ENCODE measurements around the gene PNN. TPM values are rescaled to one million over a fixed set of nuclear protein-coding genes. Genes with fewer than 3 reads are reported as not detected.
"Not testable (repeated sequence)": the region's sequence is repeated elsewhere in the genome, so short reads cannot be mapped to it uniquely, and the experiment has no call there.

Gene PNN
- total RNA-seq, 4 donors from 2014 or later = 19.6 to 43.1 (median 37.1) TPM

DNA sequence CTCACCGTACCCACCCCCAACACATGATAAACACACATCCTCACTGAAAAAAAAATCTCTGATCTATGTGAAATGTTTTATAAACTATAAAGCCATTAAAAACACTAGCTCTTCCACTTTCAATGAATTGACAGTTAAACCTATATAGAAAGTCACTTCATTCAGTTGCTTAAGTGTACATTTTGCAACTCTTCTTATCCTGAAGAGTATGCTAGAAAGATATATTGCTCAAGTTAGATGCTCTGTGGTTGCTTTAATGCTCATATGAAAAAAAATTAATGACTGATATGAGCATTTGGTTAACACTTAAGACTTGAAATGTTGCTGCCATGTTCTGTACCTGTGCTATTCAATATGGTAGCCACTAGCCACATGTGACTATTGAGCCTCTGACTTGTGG, 37.6 kb downstream of the PNN start:
- WGBS, 2 donors (ENCODE audit: low coverage in 1 of 2) = 54 to 83% methylated on average over 1 of the region's 1 CpG

DNA sequence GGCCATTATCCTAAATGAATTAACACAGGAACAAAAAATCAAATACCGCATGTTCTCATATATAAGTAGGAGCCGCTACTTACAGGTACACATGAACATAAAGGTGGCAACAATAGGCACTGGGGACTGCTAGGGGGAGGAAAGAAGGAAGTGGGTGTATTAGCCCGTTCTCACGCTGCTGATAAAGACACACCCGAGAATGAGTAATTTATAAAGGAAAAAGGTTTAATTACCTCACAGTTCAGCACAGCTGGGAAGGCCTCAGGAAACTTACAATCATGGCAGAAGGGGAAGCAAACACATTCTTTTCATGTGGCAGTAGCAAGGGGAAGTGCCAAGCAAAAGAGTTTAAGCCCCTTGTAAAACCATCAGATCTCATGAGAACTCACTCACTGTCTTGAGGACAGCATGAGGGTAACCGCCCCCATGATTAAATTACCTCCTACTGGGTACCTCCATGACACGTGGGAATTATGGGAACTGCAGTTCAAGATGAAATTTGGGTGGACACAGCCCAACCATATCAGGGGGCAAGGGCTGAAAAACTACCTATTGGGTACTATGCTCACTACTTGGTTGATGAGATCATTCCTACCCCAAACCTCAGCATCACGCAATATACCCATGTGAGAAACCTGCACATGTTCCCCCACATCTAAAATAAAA, 42.3 kb downstream of the PNN start:
- H3K27me3 ChIP-seq = no peaks in the 10 kb centered on the region
- H3K4me1 ChIP-seq = no peaks in the 10 kb centered on the region
- no peaks in the 10 kb centered on the region for H3K9me3 ChIP-seq
- H3K36me3 ChIP-seq = no peaks in the 10 kb centered on the region
- no peak overlapping the region for H3K4me3 ChIP-seq
- WGBS, 2 donors (ENCODE audit: low coverage in 1 of 2) = 74 to 100% methylated on average over 3 to 6 of the region's 8 CpGs
- ATAC-seq = no peak
- no peak overlapping the region for H3K27ac ChIP-seq
- TF ChIP-seq POLR2A (IDR thresholded peaks at IDR 0.05) = no peak
- no peak for TF ChIP-seq POLR2AphosphoS5 (IDR thresholded peaks at IDR 0.05)
- TF ChIP-seq, protein P1, sequence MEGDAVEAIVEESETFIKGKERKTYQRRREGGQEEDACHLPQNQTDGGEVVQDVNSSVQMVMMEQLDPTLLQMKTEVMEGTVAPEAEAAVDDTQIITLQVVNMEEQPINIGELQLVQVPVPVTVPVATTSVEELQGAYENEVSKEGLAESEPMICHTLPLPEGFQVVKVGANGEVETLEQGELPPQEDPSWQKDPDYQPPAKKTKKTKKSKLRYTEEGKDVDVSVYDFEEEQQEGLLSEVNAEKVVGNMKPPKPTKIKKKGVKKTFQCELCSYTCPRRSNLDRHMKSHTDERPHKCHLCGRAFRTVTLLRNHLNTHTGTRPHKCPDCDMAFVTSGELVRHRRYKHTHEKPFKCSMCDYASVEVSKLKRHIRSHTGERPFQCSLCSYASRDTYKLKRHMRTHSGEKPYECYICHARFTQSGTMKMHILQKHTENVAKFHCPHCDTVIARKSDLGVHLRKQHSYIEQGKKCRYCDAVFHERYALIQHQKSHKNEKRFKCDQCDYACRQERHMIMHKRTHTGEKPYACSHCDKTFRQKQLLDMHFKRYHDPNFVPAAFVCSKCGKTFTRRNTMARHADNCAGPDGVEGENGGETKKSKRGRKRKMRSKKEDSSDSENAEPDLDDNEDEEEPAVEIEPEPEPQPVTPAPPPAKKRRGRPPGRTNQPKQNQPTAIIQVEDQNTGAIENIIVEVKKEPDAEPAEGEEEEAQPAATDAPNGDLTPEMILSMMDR (IDR thresholded peaks at IDR 0.05) = no peak
- TF ChIP-seq EP300 (IDR thresholded peaks at IDR 0.05) = no peak

More for the DNA sequence above, 37.6 kb downstream of the PNN start:
- Histone ChIP-seq H3K27ac (no peak overlapping the region), H3K4me3 (no peak overlapping the region), H3K9me3 (no peaks in the 10 kb centered on the region), H3K36me3 (no peaks in the 10 kb centered on the region), H3K4me1 (no peaks in the 10 kb centered on the region), H3K27me3 (no peaks in the 10 kb centered on the region)
- TF ChIP-seq, protein P1 (IDR thresholded peaks at IDR 0.05) = no peak
- no peak for TF ChIP-seq POLR2AphosphoS5 (IDR thresholded peaks at IDR 0.05)
- no peak for TF ChIP-seq EP300 (IDR thresholded peaks at IDR 0.05)
- TF ChIP-seq POLR2A (IDR thresholded peaks at IDR 0.05) = no peak
- no peak for ATAC-seq

DNA sequence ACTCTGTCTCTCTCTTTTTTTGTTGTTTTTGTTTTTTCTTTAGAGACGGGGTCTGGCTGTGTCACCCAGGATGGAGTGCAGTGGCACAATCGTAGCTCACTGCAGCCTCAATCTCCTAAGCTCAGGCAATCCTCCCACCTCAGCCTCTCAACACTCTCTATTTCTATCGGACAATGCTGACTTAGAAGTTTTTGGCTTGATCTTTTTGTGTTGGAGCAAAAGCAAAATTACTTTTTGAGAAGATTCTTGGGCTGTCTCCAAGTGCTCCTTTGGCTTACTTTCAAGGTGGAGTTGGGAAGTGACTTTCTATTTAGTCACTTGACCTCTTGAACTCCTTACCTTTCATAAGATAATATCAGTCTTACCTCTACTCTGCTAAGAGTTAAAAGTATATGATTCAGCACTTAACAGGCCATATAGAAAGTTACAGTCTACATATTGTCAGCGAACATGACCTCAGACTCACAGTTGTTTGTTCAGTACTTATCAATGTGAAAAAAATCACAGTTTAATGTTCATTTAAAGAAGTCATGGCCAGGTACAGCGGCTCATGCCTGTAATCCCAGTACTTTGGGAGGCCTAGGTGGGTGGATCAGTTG, 43.2 kb downstream of the PNN start:
- no peaks in the 10 kb centered on the region for H3K9me3 ChIP-seq
- no peaks in the 10 kb centered on the region for H3K36me3 ChIP-seq
- H3K4me3 ChIP-seq = no peak overlapping the region
- no peak for TF ChIP-seq EP300 (IDR thresholded peaks at IDR 0.05)
- no peak for TF ChIP-seq POLR2A (IDR thresholded peaks at IDR 0.05)
- TF ChIP-seq POLR2AphosphoS5 (IDR thresholded peaks at IDR 0.05) = no peak
- H3K4me1 ChIP-seq = no peaks in the 10 kb centered on the region
- no peaks in the 10 kb centered on the region for H3K27me3 ChIP-seq
- no peak for ATAC-seq
- 28 to 32% methylated on average over 4 to 5 of the region's 5 CpGs for WGBS, 2 donors (ENCODE audit: low coverage in 1 of 2)
- no peak overlapping the region for H3K27ac ChIP-seq

DNA sequence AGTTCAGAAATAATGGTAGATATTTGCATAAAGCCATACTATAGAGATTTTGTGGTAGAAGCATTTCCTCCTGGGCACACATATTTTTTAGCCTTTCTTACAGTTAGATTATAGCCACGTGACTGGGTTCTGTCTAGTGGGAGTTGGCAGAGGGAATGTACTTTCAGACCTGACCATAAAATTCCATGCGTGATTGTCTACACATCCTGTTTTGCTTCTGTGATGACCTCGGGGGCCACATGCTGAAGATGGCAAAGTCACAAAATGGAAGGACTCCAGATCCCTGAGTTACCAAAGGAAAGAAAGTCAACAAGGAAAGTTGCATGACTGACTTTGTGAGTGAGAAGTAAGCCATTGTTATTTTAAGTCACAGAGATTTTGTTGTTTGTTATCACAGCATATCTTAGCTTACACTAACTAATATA, 44.0 kb downstream of the PNN start:
- Histone ChIP-seq H3K4me3 (no peak overlapping the region), H3K36me3 (no peaks in the 10 kb centered on the region), H3K27me3 (no peaks in the 10 kb centered on the region), H3K9me3 (no peaks in the 10 kb centered on the region), H3K4me1 (no peaks in the 10 kb centered on the region), H3K27ac (no peak overlapping the region)
- WGBS, 2 donors (ENCODE audit: low coverage in 1 of 2) = 51 to 67% methylated on average over 3 of the region's 3 CpGs
- no peak for ATAC-seq
- TF ChIP-seq POLR2A (IDR thresholded peaks at IDR 0.05) = no peak
- TF ChIP-seq EP300 (IDR thresholded peaks at IDR 0.05) = no peak
- TF ChIP-seq POLR2AphosphoS5 (IDR thresholded peaks at IDR 0.05) = no peak
- TF ChIP-seq, protein P1 (IDR thresholded peaks at IDR 0.05) = no peak

DNA sequence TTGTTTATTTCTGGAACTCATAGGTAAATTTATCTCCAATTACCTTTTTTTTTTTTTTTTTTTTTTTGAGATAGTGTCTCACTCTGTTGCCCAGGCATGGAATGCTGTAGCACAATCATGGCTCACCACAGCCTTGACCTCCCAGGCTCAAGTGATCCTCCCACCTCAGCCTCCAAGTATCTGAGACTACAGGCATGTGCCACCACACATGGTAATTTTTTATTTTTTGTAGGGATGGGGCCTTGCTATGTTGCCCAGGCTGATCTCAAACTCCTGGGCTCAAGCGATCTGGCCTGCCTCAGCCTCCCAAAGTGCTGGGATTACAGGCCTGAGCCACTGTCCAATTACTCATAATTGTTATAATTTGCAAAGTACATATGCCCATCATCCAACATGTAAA, 45.4 kb downstream of the PNN start:
- not testable (repeated sequence) for ATAC-seq, H3K27me3 ChIP-seq, H3K27ac ChIP-seq, H3K4me3 ChIP-seq, H3K36me3 ChIP-seq, H3K9me3 ChIP-seq, H3K4me1 ChIP-seq
- WGBS, 2 donors (ENCODE audit: low coverage in 1 of 2) = 80 to 100% methylated on average over 1 of the region's 1 CpG

DNA sequence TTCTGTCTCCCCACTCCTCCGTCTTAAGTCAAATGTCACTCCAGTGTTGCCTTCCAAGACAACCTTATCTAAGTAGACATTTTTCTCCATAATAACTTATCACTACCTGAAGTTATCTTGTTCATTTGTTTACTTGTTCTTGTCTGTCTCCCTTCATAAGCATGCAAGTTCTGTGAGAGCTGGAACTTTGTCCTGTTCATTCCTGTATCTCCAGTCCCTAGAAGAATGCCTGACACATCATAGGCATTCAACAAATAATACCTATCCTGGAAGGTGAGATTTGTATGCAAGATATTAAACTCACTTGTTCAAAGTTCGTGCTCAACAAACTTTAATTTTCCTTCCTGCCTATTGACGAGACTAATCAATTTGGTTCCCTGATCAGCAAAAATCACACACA, 53.0 kb downstream of the PNN start:
- no peaks in the 10 kb centered on the region for H3K9me3 ChIP-seq
- no peak for ATAC-seq
- H3K4me1 ChIP-seq = no peaks in the 10 kb centered on the region
- WGBS, 2 donors (ENCODE audit: low coverage in 1 of 2) = 84 to 96% methylated on average over 3 of the region's 3 CpGs
- H3K36me3 ChIP-seq = no peaks in the 10 kb centered on the region
- H3K27me3 ChIP-seq = no peaks in the 10 kb centered on the region
- no peak overlapping the region for H3K27ac ChIP-seq
- H3K4me3 ChIP-seq = no peak overlapping the region
- TF ChIP-seq POLR2AphosphoS5 (IDR thresholded peaks at IDR 0.05) (no peak), POLR2A (IDR thresholded peaks at IDR 0.05) (no peak), EP300 (IDR thresholded peaks at IDR 0.05) (no peak)
- TF ChIP-seq, protein P1 (IDR thresholded peaks at IDR 0.05) = no peak

All from gastroesophageal sphincter (tissue), 4 donors.